Measurements from ENCODE around the gene RBFOX2. TPM values are rescaled to one million over a fixed set of nuclear protein-coding genes. Genes with fewer than 3 reads are reported as not detected.

Gene RBFOX2
- total RNA-seq, 2 experiments from 2014 or later, result 6.6 to 7.1 TPM

DNA sequence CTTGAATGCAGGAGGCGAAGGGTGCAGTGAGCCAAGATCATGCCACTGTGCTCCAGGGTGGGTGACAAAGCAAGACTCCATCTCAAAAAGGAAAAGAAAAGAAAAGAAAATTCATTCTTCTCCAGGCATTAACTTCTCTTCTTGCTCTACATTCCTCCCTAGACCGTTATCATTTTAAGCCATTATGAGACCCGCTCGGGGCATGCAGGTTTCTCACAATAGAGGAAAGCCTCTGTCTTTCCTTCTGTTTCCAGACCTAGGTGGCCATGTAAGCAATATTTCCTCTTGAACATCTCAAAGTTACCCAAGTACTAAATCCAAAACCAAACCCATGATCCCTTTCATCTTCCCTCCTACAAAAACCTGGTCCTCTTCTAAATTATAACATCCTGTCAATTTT is 139.6 kb downstream of the RBFOX2 start:
- CTCF ChIA-PET, result no interaction called here

GRCh38 chr22:35888181-35888870 is 140.3 kb downstream of the RBFOX2 start:
- ChIA-PET POLR2A (no interaction called here), CTCF (no interaction called here)

More for the DNA sequence above, 139.6 kb downstream of the RBFOX2 start:
- POLR2A ChIA-PET, result no interaction called here

DNA sequence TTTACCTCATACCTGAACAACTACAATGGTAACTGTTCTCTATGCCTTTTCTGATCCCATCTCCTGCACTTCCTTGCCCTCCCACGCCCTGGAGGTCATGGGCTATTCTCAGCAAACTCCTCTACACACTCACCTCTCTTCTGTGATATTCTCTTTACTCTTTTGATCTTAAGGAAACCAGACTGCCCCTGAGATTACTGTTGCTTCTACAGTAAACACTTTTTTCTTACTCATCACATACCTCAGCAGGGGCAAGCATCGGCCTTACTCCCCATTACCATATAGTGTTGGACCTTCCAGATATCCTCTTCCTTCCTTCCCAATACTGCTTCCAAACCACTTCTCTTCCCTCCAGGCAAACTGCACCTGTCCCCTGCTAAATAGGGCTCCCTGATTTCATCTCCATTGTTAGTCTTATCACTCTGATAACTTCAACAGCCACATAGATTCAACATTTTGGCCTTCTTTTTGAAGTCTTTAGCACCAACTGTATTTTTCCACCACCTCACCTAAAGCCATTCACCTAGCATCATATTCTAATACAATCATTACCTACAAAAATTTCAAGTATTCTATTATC is 141.2 kb downstream of the RBFOX2 start:
- ChIA-PET POLR2A (no interaction called here), CTCF (no interaction called here)

DNA sequence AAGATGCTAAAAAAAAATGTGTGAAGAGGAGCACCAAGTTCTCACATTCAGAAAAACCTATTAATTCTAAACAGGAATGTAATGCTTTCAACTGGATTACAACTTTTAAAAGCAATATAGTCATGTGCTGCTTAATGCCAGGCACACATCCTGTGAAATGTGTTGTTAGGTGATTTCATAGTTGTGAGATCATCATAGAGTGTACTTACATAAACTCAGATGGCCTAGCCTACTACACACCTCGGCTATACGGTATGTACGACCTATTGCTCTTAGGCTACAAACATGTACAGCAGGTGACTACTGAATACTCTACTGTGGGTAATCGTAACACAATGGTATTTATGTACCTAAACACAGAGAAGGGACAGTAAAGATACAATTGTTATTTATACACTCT is 142.3 kb downstream of the RBFOX2 start:
- POLR2A ChIA-PET, result no interaction called here
- CTCF ChIA-PET, result interaction anchor here (0.7 kb wide), 1 partner anchor 104 kb away, joined by 4 read pairs; no protein-coding TSS in a partner anchor

- ChIA-PET POLR2A (no interaction called here), CTCF (no interaction called here)
Measured at GRCh38 chr22:35884529-35884928, 144.1 kb downstream of the RBFOX2 start.

DNA sequence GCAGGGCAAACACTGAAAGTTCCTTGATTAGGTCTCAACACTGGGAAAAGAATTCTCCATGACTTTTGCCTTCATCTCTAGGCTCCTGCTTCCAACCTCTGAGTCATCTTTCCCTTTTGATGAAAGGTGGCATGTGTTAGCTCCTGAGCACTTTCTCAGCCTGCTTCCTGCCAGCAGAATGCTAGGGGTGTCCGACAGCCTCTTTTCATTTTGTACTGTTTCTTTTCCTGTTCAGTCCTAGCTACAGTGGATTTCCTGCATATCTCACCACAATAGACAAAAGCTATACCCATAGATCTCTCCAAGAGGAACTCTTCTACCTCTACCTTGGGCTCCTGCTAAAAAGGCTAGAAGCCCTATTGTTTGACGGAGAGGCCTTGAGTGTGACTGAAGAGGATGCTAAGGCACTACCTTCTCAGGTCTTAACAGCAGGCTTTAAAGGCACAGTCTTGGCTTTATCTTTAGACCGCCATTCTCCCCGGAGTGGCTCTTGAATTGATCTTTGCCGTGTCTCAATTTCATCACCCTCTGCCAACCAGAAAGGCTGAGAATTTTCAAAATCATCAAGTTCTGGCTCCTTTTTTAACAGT is 145.5 kb downstream of the RBFOX2 start:
- POLR2A ChIA-PET, result no interaction called here
- CTCF ChIA-PET, result no interaction called here

GRCh38 chr22:35882211-35883030 is 146.2 kb downstream of the RBFOX2 start:
- ChIA-PET POLR2A (no interaction called here), CTCF (no interaction called here)

DNA sequence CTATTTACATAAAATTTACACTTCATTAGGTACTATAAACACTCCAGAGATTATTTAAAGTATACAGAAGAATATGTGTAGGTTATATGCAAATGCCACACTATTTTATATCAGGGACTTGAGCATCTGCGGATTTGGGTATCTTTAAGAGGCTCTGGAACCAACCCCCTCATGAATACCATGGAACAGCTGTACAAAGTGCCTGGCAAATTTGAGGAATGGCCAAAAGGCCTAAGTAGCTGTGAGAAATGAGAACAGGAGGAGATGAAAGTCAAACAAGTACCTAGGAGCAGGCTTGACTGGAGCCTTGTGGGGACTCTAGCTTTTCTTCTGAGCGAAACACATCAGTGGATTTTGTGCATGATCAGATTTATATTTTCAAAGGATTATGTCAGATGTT is 149.3 kb downstream of the RBFOX2 start:
- ChIA-PET CTCF (no interaction called here), POLR2A (no interaction called here)

GRCh38 chr22:35873426-35873825 is 155.2 kb downstream of the RBFOX2 start:
- ChIA-PET POLR2A (interaction anchor here (0.6 kb wide), 1 partner anchor 1327 kb away, joined by 6 read pairs; no protein-coding TSS in a partner anchor), CTCF (no interaction called here)

- ChIA-PET CTCF (interaction anchor here (1.2 kb wide), 1 partner anchor 193 kb away, joined by 4 read pairs; no protein-coding TSS in a partner anchor), POLR2A (no interaction called here)
Measured at GRCh38 chr22:35872451-35872850, 156.2 kb downstream of the RBFOX2 start.

GRCh38 chr22:35870517-35871293 is 157.9 kb downstream of the RBFOX2 start:
- POLR2A ChIA-PET, result no interaction called here

GRCh38 chr22:35868938-35869337 is 159.7 kb downstream of the RBFOX2 start:
- ChIA-PET POLR2A (no interaction called here), CTCF (no interaction called here)

More at GRCh38 chr22:35870517-35871293, 157.9 kb downstream of the RBFOX2 start:
- CTCF ChIA-PET, result no interaction called here

- POLR2A ChIA-PET, result no interaction called here
Measured at GRCh38 chr22:35866651-35867050, 162.0 kb downstream of the RBFOX2 start.

DNA sequence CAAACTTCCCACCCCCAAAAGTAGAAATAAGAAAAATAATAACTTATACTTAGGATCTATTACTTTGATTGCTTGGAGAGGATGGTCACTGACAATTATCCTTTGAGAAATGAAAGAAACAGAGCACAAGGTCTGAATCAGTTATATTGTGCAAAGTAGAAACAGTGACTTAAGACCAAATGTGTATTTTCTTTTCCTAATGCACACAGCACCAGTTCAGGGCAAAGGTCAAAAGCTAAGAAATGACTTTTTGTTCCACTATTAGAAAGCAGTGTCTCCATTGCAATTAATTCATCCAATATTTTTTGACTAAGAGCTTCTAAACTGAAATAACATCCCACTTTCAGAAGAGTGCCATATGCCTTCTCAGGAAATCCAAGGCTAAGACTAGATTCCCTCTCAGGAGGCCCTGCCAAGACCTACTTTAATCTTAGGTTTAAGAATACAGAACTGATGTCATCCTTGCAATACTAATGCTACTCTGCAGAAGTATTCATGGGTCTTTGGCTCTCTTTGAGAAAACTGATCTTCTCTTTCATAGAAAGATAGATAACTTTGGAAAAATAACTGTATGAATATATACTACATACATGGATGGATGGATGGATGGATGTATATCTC is 164.0 kb downstream of the RBFOX2 start:
- ChIA-PET CTCF (no interaction called here), POLR2A (no interaction called here)

More at GRCh38 chr22:35866651-35867050, 162.0 kb downstream of the RBFOX2 start:
- CTCF ChIA-PET, result no interaction called here

DNA sequence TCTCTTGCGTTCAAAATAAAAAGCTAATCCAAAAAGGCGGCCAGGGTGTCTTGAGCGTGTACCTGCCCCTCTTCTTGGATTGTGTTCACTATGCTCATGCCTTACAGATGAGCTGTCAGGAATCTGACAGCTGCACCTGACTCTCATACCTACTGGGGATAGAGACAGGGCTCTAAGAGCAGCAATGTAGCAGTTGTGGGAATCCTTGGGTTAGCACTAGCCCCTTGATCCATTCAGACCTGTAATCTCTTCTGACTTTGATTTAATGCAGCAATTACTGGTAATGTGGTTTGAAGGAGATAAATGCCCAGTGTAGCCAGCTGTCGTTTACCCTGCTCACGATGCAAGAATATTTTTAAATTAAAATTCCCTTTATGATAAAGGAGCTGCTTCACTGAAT is 165.2 kb downstream of the RBFOX2 start:
- ChIA-PET CTCF (no interaction called here), POLR2A (no interaction called here)

DNA sequence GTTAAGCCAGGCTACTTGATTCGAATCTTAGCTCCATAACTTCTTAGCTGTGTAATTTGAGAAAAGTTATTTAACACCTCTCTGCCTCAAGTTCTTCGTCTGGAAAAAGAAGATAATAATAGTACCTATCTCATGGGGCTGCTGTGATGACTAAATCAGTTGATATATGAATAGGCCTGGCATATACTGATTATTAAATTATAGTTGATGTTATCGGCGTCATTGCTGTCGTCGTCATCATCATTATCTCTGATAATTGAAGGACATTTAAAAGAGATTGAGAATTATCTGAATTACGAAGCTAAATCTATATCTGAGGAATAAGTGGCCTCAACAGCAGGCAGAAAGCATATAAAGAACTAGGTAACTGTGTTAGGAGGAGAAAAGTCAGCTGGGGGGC is 165.9 kb downstream of the RBFOX2 start:
- POLR2A ChIA-PET, result no interaction called here
- CTCF ChIA-PET, result no interaction called here

- POLR2A ChIA-PET, result no interaction called here
Measured at GRCh38 chr22:35861451-35861850, 167.2 kb downstream of the RBFOX2 start.

GRCh38 chr22:35860837-35861236 is 167.8 kb downstream of the RBFOX2 start:
- ChIA-PET POLR2A (no interaction called here), CTCF (interaction anchor here (1.1 kb wide), 1 partner anchor 205 kb away, joined by 3 read pairs; no protein-coding TSS in a partner anchor)

More at GRCh38 chr22:35861451-35861850, 167.2 kb downstream of the RBFOX2 start:
- CTCF ChIA-PET, result no interaction called here

DNA sequence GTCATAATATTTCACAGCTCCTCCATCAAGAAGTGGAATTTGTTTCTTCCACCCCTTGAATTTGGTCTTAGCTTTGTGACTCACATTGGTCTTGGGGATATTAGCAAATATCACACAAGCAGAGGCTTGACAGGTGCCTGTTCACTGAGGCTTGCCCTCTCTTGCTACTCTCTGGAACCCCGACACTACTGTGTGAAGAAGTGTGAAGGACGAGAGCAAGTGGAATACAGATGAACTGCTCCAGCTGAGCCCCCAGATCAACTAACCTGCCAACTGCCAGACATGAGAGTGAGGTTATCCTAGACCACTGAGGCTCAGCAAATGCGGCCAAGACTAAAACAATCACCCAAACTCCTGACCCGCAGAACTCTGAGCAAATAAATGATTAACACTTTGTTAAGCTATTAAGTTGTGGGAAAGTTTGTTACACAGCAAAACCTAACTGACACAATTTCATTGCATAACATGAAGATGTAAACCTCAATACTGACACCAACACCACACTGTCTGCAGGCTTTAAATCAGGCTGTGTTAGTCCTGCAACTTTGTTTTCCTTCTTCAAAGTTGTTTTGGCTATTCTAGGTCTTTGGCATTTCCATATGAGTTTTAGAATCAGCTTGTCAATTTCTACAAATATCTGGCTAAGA is 168.4 kb downstream of the RBFOX2 start:
- POLR2A ChIA-PET, result no interaction called here
- CTCF ChIA-PET, result interaction anchor here (1.1 kb wide), 1 partner anchor 206 kb away, joined by 3 read pairs; no protein-coding TSS in a partner anchor
